ENCODE results near the gene CECR2.
"Not testable (repeated sequence)": the region's sequence is repeated elsewhere in the genome, so short reads cannot be mapped to it uniquely, and the experiment has no call there.

Gene CECR2

DNA sequence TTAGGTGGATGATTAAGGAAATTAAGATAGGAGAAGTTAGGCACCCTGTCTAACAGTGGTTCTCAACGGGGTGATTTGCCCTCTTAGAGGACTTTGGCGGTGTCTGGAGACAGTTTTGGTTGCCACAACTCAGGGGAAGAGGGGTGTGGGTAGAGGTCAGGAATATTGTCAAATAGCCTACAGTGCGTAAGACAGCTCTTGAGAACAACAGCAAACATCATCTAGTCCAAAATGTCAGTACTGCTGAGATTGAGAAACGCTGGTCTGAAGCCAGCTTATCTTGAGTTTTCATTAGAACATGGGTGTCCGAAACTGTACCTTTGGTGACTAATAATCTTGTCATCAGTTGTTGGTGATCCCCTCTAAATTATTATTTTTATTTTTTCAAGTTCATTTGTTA lies 38.4 kb downstream of the CECR2 start:
- no peak for DNase-seq

DNA sequence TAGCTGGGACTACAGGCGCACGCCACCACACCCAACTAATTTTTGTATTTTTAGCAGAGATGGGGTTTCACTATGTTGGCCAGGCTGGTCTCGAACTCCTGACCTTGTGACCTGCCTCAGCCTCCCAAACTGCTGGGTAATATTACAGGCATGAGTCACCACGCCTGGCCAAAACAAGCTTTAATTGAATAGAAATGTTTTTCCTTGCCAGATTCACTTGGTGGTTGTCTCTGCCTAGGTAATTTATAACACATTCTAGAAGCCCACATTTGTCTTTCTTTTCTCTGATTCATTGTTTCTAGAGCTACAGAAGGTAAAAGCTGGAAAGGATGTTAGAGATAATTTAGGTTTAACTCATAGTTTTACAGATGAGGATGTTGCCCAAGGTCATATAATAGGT lies 41.3 kb downstream of the CECR2 start:
- DNase-seq: no peak

DNA sequence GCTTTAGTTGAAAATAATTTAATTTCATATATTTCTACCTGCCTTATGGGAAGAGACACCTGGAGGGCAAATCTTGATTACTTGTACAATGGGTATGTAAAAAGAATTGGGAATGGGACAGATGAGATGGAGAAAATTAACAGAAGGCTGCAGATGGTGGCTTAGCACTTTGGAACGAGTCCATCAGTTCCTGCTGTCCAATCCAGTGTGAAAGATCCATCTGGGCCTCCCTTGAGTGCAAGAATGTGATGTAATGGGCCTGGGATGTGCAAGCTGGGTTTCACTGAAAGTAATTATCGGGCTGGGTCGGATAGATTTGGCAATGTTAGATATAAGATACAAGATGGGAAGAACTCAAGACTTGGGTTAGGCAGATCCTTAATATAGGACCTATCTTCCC lies 42.0 kb downstream of the CECR2 start:
- DNase-seq: no peak

DNA sequence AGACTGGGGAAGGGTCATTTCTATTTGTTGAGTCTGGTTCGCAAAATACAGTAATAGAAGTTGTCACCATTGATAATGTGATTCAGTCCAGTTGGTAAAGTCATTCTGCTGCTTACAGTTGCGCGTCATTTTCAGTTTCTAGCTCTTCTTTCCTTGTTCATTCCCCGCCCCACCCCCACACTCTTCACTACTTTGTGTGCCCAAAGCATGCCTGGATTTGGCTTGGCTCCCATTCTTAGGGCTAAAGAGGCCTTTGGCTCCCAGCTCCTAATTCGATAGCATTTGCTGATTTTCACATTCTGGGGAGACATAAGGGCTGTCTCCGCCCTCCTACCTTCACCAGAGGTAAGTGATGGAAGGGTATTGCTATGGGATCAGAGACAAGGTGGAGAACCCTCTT lies 43.0 kb downstream of the CECR2 start:
- DNase-seq: no peak

DNA sequence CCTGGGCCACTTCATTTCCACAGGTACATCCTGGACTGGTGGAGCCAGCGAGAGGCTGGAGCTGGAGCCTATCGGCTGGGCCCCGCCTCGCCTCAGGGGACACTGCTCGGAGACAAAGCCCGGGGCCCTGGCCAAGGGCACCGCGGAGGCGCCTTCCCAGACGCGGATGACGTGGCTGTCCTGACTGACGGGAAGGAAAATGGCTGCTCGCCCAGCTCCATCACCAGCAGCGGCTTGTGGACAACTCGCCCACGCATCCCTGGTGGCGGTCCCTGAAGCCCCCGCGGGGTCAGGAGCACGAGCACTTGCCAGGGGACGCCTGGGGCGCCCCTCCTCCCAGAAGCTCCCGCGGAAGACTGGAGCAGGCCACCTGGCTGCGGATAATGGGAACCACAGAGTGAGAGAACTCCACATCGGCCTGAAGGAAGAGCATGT lies 49.6 kb downstream of the CECR2 start:
- no peak for DNase-seq

DNA sequence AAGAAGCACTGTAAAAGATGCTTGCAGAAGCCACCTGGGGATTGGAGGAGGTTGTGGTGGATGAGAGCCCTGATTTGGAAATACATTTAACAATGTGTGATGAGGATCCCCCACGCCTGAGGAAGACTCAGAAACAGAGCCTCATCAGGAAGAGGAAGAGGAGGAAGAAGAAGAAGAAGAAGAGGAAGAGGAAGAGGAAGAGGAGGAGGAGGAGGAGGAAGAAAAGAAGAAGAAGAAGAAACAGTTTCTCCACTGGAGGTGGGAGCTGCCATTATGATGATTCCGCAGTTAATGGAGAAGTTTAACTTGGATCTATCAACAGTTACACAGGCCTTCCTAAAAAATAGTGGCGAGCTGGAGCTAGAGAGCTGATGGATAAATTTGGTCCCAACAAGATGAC lies 50.1 kb downstream of the CECR2 start:
- DNase-seq: no peak

DNA sequence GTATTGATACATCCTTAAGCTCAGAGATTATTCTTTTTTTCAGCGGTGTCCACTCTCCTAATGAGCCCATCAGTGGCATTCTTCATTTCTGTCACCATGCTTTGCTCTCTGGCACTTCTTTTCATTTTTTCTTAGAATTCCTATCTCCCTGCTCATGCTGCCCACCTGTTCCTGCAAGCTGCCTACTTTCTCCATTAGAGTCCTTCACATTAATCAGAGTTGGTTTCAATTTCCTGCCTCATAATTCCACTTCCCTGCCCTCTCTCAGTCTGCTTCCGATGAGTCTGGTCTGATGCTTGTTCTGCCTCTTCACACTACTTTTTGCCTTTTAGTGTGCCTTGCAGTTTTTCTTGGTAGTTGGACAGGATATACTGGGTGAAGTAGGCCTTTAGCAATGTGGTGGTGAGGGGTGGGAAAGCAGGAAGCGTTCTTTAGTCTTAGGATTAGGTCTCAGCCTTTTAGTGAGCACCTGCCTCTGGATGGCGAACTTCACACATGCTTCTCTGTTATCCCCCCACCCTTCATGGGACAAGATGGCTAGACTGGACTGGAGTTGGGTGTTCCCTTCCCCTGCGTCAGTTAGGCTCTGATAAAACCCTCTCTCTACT lies 53.6 kb downstream of the CECR2 start:
- DNase-seq: no peak

DNA sequence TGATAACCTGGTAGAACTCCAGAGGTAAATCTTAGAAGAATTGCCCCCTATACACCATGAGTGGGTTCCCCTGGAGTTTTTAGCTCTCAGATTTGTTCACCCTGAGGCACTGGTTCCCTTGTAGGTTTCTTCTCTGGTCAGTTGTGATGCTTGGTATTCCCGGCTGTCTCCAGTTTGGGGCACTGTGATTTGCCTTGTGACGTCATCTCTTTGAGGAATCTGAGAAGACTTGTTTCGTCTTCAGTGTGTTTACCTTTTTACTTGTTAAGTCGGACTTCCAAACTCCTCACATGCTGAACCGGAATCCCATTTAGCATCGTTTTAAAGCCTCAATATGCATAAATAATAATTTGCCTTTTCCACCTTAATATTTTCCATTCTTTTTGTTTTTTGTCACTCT lies 54.4 kb downstream of the CECR2 start:
- no peak for DNase-seq

DNA sequence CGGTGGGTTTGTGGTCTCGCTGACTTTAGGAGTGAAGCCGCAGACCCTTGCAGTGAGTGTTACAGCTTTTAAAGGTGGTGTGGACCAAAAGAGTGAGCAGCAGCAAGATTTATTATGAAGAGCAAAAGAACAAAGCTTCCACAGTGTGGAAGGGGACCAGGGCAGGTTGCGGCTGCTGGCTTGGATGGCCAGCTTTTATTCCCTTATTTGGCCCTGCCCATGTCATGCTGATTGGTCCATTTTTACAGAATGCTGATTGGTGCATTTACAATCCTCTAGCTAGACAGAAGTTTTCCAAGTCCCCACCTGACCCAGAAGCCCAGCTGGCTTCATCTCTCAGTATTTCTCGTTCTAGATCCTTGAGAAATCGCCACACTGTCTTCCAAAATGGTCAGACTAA lies 58.3 kb downstream of the CECR2 start:
- not testable (repeated sequence) for DNase-seq

DNA sequence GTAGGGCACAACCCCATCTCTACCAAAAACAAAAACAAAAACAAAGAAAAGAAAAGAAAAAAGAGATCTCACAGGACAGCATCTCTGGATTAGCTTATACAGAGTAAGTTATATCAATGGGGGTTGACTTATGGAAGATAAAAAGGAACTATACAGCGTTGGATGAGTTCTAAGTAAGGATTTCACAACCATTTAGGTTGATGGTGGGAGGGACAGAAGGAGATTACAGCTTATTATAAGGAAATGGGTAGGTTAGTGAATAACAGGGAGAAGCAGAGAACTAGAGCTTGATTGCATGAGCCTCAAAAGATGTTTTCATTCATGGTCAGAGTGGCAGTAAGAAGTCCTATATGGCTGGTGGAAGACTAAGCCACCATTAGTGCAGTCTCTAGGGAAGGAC lies 60.3 kb downstream of the CECR2 start:
- no peak for DNase-seq

DNA sequence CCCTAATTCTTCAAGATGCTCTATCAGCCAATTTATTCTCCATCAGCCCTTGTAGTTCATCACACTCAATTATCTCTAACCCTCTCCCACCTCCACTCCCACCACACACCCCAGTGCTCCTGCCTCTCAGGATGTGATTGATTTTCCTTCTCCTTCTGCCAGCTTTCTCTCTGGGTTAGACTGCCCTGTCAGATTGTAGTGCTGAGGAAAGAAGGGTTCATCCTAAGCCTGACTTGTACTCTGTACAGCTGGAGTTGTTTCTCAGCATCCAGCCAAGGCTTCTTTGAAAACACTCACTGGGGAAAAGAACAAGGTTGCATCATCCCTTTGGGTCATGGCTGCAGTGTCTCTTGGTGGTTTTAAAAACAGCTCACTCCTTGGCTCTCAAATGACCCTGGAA lies 61.2 kb downstream of the CECR2 start:
- DNase-seq: no peak

DNA sequence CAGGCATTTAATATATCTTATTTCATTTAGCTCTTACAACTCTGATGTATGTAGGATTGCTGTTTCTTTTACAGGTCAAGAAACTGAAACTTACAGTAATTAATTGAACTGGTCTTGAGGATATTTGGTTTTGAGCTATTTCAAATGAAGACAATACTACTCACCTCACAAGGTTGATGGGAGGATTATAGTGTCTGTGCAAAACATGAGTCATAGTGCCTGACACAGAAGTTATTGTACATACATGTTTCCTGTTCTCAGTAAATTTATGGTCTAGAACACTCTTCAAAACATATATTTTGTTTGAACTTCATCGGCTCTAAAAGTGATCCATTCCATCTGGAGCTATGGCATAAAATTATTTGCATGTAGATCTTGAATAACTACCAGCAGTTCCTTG lies 61.9 kb downstream of the CECR2 start:
- DNase-seq: no peak

DNA sequence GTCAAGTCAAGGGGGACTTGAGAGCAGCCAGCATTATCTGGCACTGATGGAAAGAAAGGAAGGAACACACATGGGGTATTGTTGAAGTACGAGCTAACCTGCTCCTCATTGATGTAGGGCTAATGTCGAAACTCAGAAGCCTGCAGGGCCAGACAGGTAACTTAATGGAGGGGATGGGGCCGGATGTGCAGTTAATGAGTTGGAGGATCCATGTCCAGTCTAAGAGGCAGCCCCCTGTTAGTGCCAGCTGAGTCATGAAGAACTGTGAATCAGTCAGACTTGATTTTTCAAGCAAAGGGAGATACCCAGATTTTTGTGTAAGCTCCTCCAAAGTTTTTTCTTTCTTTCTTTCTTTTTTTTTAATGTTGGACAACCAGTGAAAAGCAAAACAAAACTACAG lies 65.6 kb downstream of the CECR2 start:
- DNase-seq: no peak

DNA sequence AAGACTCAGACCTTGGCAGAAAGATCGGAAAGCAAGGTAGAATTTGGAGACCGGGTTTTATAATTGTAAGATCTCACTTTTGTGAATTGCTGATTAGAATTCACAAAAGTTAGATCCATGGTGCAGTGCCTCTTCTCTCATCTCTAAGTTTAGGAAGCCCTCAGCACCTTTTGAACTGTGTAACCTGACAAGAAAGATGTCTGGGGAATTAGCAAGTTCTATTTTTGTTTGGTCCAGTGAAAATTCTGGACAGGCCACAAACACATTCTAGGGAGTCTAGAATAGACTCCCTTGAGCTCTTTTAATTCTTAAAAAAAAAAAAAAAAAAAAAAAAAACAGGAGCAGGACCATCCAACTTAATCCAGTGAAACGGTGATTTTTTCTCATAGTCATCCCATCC lies 66.1 kb downstream of the CECR2 start:
- DNase-seq: no peak

DNA sequence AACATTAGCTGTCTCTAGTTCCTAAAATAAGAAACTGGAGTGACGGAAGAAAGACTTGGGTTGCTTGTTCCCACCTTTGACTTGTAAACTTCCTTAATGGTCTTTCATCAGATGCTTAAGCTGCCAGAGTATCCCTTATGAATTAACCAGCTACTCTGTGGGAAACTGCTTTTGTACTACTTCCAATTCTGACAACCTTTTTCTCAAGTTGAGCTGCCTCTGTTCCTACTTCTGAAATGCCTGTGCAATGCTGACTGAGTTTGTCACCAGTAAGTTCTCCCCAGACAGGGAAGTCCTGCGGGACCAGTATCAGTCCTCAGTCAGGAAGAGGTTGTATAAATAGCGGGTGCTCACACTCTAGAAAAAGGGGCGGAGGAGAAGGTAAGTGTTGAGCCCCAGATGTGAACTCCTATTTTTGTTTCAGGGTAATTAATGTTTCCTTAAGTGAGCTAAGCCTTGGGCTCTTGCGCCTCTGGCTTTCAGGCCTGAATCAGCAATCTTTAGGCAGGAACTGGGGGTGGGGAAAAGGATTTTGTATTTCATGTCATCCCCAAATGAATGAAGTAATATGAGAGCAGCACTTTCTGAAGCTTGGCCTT lies 67.2 kb downstream of the CECR2 start:
- DNase-seq: no peak

DNA sequence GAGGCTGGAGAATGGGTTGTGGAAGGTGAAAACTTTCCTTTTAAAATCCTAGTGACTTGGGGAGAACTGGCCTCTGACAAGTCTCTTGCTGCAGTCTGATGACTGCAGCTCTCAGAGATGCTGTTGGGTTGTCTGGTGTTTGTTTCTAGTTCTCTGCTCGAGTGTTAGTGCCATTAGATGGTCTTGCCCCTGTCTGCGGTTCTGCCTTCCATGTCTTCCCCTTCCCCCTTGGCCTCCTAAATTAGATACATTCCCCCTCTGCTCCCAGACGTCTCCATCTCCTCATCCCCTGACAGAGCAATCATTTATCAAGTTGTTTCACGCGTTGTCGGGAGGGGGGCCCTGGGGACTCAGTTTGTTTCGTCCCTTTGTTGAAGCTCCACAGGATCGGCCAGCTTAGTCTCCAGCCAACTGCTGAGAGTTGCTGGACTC lies 67.7 kb downstream of the CECR2 start:
- DNase-seq: no peak

DNA sequence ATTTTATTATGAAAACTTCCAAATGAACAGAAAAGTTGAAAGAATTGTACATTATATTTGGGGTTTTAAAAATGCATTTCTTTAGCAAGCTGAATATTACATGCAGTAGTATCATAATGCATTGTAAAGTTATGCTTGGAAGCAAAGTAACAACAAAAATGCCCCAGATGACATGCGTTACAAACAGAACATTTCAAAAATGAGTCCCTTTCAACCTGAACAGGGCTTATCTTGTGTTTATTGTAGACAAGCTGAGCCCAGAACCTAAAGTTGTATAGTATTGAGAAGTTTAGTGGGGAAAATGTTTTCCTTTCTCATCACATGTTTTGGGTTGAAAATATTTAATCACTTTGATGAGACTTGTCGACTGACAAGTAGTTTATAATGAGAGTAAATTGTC lies 68.8 kb downstream of the CECR2 start:
- no peak for DNase-seq

DNA sequence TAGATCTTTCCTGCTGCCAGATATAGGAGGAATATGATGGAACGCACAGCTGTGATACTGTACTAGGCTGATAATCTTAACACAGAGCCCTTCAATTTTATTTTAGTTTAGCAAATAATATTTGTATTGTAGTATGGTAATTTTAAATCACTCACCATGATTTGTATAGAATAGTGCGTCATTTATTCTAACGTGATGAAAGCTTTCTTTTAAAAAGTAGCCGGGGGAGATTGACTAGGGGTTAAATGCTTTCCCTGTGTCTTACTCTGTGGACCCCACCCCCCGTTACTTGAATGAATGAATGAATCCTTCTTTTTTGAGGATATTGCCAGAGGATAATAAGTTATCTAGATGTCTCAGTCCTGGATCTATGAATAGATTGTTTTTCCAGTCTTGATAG lies 72.1 kb downstream of the CECR2 start:
- DNase-seq: no peak

DNA sequence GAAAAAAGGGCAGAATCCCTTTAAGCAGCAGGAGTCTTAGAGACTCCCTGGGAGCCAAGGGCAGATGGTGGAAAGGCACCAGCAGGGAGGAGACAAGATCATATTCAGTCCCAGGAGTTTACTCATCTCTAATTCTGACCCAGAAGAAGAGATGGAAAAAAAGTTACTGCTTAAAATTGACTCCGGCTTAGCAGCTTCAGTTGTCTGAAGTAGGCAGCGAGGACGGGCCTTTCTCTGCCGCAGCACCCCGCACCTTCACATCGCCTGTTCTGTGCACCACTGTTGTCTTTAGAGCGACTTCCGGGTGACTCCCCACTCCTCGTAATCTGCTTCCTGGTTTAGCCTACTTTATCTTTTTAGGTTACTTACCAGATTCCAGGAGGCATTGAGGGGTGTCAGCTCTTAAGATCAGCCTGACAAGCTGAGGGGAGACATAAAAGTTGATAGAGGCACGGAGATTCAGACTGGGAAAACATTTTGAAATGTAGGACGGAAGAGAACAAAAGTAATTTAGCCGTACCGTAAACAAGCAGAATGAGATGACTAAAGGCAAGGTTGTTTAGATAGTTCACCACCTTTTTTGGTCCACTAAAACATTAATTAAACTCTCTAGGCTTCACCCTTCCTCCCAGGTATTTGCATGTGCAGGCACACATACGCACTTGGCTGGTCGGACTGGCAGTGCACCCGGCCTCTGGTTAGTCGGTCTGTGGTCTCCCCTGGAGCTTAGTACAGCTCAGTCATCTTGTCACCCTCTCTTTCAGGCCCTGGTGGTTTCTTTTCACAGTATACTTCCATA lies 74.3 kb downstream of the CECR2 start:
- no peak for DNase-seq

DNA sequence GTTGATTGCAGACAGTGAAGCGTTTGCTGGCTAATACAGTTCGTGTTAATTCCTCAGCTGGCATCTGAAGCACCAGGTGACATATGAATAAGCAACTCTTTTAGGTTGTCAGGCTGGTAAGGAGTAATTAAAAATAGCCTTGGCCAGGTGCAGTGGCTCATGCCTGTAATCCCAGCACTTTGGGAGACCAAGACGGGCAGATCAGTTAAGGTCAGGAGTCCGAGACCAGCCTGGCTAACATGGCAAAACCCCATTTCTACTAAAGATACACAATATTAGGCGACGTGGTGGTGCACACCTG lies 74.9 kb downstream of the CECR2 start:
- no peak for DNase-seq

DNA sequence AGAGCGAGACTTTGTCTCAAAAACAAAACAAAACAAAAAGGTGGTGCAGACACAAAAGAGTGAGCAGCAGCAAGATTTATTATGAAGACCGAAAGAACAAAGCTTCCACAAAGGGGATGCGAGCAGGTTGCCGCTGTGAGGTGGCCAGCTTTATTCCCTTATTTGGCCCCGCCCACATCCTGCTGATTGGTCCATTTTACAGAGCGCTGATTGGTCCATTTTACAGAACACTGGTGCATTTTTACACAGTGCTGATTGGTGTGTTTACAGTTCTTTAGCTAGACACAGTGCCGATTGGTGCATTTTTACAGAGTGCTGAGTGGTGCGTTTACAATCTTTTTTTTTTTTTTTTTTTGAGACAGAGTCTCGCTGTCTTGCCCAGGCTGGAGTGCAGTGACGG lies 77.4 kb downstream of the CECR2 start:
- no peak for DNase-seq

DNA sequence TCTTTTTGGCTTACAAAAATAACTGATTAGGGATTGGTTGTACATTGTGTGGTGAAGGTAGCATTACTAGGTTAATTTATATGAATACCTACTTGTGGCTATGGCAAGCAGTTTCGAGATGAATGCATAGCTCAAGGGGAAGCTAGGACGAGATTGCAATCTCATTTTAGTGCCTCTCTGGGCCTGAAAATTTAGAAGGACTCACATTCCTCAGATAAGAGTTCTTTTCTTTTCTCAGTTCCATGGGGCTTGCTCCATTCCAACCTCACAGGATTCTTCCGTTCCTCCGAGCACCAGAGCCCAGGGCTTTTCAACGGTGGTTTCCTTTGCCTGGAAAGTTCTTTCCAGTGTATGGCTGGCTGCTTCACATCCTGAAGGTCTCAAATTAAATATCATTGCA lies 82.1 kb downstream of the CECR2 start:
- DNase-seq: no peak

DNA sequence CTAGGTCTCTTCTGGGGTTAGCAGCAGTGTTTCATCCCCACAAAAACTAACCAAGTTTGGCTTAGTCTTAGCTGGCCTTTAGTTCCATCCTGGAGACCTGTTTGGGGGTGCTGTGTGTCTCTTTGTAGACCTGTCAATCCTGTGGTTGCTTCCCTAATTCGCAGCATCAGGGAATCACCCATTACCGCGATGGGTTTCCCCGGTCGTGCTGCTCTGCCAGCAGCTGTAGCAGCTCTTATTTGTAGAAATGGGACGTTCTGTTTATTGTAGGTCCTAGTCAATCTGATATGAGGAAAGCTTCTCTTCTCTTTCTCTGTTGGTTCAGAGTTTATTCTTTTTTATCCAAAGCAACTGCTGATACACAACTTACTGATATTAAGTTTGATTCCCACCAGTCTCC lies 91.6 kb downstream of the CECR2 start:
- DNase-seq: no peak

DNA sequence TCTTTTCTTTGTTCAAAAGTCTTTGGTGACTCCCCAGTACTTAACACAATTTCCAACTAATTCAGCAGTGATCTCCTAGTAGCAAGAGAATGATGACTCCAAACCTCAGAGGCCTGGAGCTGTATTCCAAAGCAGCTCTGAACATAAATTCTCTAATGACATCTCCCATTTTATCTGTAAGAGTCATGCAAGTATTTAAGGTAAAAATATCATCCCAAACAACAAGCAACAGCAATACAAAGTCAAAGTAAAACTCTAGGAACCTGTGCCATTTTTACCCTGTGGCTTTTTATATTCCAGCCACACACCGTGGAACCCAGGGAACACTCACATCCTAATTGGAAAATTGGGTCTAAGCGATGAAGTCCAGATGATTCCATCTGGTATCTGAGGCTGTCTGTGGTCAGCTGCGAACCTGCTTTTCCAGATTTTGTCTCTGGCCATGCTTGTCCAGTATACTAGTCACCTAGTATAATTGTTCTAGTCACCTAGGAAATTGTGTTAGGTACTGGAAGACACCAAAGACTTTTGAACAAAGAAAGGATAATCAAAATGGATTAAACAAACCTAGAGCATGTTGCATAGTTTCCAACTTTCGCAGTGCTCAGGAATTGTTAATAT lies 101.7 kb downstream of the CECR2 start:
- no peak for DNase-seq
